ENCODE data around the gene CEBPG.

CEBPG gene

GRCh38 chr19:33366127-33366526 is 7.4 kb upstream of the CEBPG start:
- no peak for ATAC-seq (ENCODE audit: low read depth)

GRCh38 chr19:33366897-33367296 is 6.6 kb upstream of the CEBPG start:
- no peak for ATAC-seq (ENCODE audit: low read depth)
- Histone ChIP-seq H3K4me3 (ENCODE audit: severe bottlenecking) (no peak overlapping the region), H3K27ac (ENCODE audit: poor library complexity, severe bottlenecking) (no peak overlapping the region), H3K4me1 (ENCODE audit: insufficient read depth, poor library complexity, severe bottlenecking) (peaks cover 25% of the 10 kb centered on the region), H3K36me3 (ENCODE audit: low read depth) (no peaks in the 10 kb centered on the region), H3K9me3 (ENCODE audit: severe bottlenecking) (no peaks in the 10 kb centered on the region), H3K27me3 (ENCODE audit: insufficient read depth, poor library complexity, severe bottlenecking) (no peaks in the 10 kb centered on the region)
- DNase-seq (ENCODE audit: low spot score) = no peak
- no peak for TF ChIP-seq CTCF (IDR thresholded peaks at IDR 0.05; ENCODE audit: poor library complexity, severe bottlenecking)

More at GRCh38 chr19:33366127-33366526, 7.4 kb upstream of the CEBPG start:
- no peak for TF ChIP-seq CTCF (IDR thresholded peaks at IDR 0.05; ENCODE audit: poor library complexity, severe bottlenecking)
- no peak overlapping the region for H3K27ac ChIP-seq (ENCODE audit: poor library complexity, severe bottlenecking)
- DNase-seq (ENCODE audit: low spot score) = no peak
- H3K9me3 ChIP-seq (ENCODE audit: severe bottlenecking) = no peaks in the 10 kb centered on the region
- no peaks in the 10 kb centered on the region for H3K36me3 ChIP-seq (ENCODE audit: low read depth)
- H3K4me3 ChIP-seq (ENCODE audit: severe bottlenecking) = no peak overlapping the region
- no peaks in the 10 kb centered on the region for H3K27me3 ChIP-seq (ENCODE audit: insufficient read depth, poor library complexity, severe bottlenecking)
- peaks cover 19% of the 10 kb centered on the region for H3K4me1 ChIP-seq (ENCODE audit: insufficient read depth, poor library complexity, severe bottlenecking)

- TF ChIP-seq CTCF (IDR thresholded peaks at IDR 0.05; ENCODE audit: poor library complexity, severe bottlenecking) = no peak
- DNase-seq (ENCODE audit: low spot score) (no peak), ATAC-seq (ENCODE audit: low read depth) (peak; percentile 95)
- H3K27me3 ChIP-seq (ENCODE audit: insufficient read depth, poor library complexity, severe bottlenecking) = no peaks in the 10 kb centered on the region
- H3K36me3 ChIP-seq (ENCODE audit: low read depth) = no peaks in the 10 kb centered on the region
- H3K4me3 ChIP-seq (ENCODE audit: severe bottlenecking) = no peak overlapping the region
- peaks cover 25% of the 10 kb centered on the region for H3K4me1 ChIP-seq (ENCODE audit: insufficient read depth, poor library complexity, severe bottlenecking)
- peak overlapping the region; percentile 69 for H3K27ac ChIP-seq (ENCODE audit: poor library complexity, severe bottlenecking)
- H3K9me3 ChIP-seq (ENCODE audit: severe bottlenecking) = no peaks in the 10 kb centered on the region
Observed at GRCh38 chr19:33368074-33368864, 5.2 kb upstream of the CEBPG start.

DNA sequence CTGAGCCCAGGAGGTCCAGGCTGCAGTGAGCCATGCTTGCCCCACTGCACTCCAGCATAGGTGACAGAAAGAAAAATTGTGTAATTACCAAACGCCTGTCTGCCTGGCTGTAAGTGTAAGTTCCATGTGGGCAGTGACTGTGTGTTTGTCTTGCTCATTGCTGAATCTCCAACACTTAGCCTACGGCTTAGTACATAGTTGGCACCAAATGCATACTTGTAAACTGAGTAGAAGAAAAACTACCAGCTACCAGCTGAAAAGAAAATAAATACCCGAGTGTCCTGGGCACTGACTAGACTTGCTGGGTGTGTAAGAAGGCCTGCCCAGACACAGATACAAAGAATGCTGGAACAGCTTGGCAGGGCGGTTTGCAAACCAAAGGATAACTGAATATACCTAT is 2.7 kb upstream of the CEBPG start:
- DNase-seq (ENCODE audit: low spot score) = no peak
- no peak overlapping the region for H3K4me3 ChIP-seq (ENCODE audit: severe bottlenecking)
- peaks cover 34% of the 10 kb centered on the region for H3K4me1 ChIP-seq (ENCODE audit: insufficient read depth, poor library complexity, severe bottlenecking)
- H3K36me3 ChIP-seq (ENCODE audit: low read depth) = peaks cover 11% of the 10 kb centered on the region
- TF ChIP-seq CTCF (IDR thresholded peaks at IDR 0.05; ENCODE audit: poor library complexity, severe bottlenecking) = no peak
- ATAC-seq (ENCODE audit: low read depth) = peak; percentile 4; the same call in 1 of the 3 replicates
- H3K27ac ChIP-seq (ENCODE audit: poor library complexity, severe bottlenecking) = peak overlapping the region; percentile 74
- no peaks in the 10 kb centered on the region for H3K27me3 ChIP-seq (ENCODE audit: insufficient read depth, poor library complexity, severe bottlenecking)
- no peaks in the 10 kb centered on the region for H3K9me3 ChIP-seq (ENCODE audit: severe bottlenecking)

DNA sequence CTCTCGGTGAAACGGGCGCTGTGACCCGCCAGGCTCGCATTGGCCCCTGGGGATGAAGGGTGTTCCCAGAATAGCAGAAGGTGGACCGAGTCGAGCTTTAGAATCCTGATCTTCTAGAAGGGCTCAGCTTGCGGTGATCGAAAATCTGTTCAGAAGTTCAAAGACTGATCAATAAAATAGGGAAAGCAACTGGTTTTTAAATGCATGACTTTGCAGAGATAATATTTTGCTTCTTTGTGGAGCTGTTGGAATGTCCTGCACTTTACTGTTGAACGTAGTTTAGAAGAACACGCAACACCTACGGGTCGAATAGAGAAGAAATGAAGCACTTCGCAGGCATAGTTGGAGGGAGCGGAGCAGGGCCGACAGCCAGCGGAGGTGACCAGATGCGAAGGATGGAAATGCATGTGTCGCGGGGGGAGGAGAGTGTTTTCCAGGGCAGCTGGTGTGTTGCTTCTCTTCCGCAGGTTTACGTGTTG is 766 bp downstream of the CEBPG start:
- Histone ChIP-seq H3K9me3 (ENCODE audit: severe bottlenecking) (no peaks in the 10 kb centered on the region), H3K4me1 (ENCODE audit: insufficient read depth, poor library complexity, severe bottlenecking) (peaks cover 38% of the 10 kb centered on the region), H3K4me3 (ENCODE audit: severe bottlenecking) (peak overlapping the region; percentile 91), H3K27ac (ENCODE audit: poor library complexity, severe bottlenecking) (peak overlapping the region; percentile 83), H3K36me3 (ENCODE audit: low read depth) (peaks cover 31% of the 10 kb centered on the region), H3K27me3 (ENCODE audit: insufficient read depth, poor library complexity, severe bottlenecking) (no peaks in the 10 kb centered on the region)
- no peak for DNase-seq (ENCODE audit: low spot score)
- no peak for ATAC-seq (ENCODE audit: low read depth)
- TF ChIP-seq CTCF (IDR thresholded peaks at IDR 0.05; ENCODE audit: poor library complexity, severe bottlenecking) = peak; percentile 17

All from RWPE2 (cell line).